K562 treated with DMSO at 1 percent for 24 hours (cell line): ENCODE results near the gene HAO1. TPM values are rescaled to one million over a fixed set of nuclear protein-coding genes. Genes with fewer than 3 reads are reported as not detected.

Source experiments
- total RNA-seq: library from RNA; unstranded; fragments of 300-600 nt; gene quantifications from 2 replicates; pipeline ENCODE4 v1.2.3, GENCODE V29; 2022; ENCODE audit warnings: low read depth; ENCODE audit not compliant: insufficient read depth

HAO1 gene
- not detected in 2 replicates for total RNA-seq

DNA sequence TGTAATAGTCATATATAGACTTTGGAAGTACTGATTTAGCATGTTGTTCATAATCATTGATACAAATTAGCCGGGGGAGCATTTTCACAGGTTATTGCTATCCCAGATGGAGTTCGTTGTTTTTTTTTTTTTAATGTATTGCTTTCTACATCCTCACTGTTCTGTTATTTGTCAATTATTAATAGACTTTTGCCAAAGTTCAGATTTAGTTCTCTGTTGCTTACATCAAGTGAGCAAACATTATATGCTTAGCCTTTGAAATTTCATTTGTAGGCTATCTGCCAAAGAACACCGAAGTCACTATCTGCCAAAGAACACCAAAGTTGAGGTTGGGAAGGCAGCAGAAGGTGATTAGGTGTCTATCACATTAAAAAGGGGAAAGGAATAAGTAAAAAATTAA lies at the start of gene HAO1:
Gene HAO1, minus strand, starts transcription at position 118 of the 400 bp plus-strand sequence. Its CDS starts 36 bp downstream, at position 82.

Other genes with a start within 250 kb of the HAO1 start
- 10.5 and 10.7 TPM in 2 replicates for gene TMX4, start 79.3 kb upstream of the HAO1 start, total RNA-seq
- 1.6 and 2.8 TPM in 2 replicates for gene PLCB1, start 191.8 kb upstream of the HAO1 start, total RNA-seq